K562 (cell line): Measurements from ENCODE around the gene CNOT6L. TPM values are rescaled to one million over a fixed set of nuclear protein-coding genes. Genes with fewer than 3 reads are reported as not detected.

Experiments used
- BRD9 ChIP-seq: fragments of 450-650 bp; IDR thresholded peaks from 2 replicates; pipeline ENCODE4 v1.6.1; 2018; ENCODE audit warnings: low read depth; ENCODE audit not compliant: partially characterized antibody
- CEBPG ChIP-seq, 3 experiments: fragments of 200-800 bp in 1 of 3; sonication (Bioruptor generic) in 1 of 3; sonication (generic) in 1 of 3; formaldehyde crosslinking in 1 of 3; IDR thresholded peaks in 2 of 3; conservative IDR thresholded peaks in 1 of 3; 2 replicates each; pipeline versions ENCODE4 v1.6.1 to v1.8.0; 2016 to 2022; ENCODE audit warnings: missing compliant biosample characterization in 2 of 3, missing genetic modification characterization in 2 of 3, mild to moderate bottlenecking in 1 of 3, missing genetic modification reagents in 1 of 3
- E2F3 ChIP-seq: fragments of 250-450 bp; sonication (Bioruptor Pico); IDR thresholded peaks from 2 replicates; pipeline ENCODE4 v1.4.0; 2020; ENCODE audit warnings: mild to moderate bottlenecking
- HCFC1 ChIP-seq: IDR thresholded peaks from 2 replicates; pipeline ENCODE4 v1.6.1; 2012; ENCODE audit warnings: low read depth, low read length, improper control_type of control experiment
- HMGN3 ChIP-seq: IDR thresholded peaks from 2 replicates; pipeline ENCODE4 v1.6.1; 2011; ENCODE audit warnings: borderline replicate concordance, low read depth, mild to moderate bottlenecking, mixed read lengths, low read length; ENCODE audit not compliant: insufficient read length; ENCODE audit errors: extremely low read depth
- NFIC ChIP-seq: fragments of 450-650 bp; IDR thresholded peaks from 2 replicates; pipeline ENCODE4 v1.6.1; 2017; ENCODE audit warnings: mild to moderate bottlenecking, inconsistent platforms
- NRF1 ChIP-seq, 2 experiments: fragments of 450-650 bp; IDR thresholded peaks in 1 of 2; conservative IDR thresholded peaks in 1 of 2; 2 replicates each; pipeline ENCODE4 v1.6.1; 2014; ENCODE audit warnings: mild to moderate bottlenecking in 2 of 2
- PHF8 ChIP-seq: fragments of 200-600 bp; sonication (generic); IDR thresholded peaks from 2 replicates; pipeline ENCODE4 v1.6.1; 2012; ENCODE audit warnings: mixed run types, mild to moderate bottlenecking, inconsistent platforms, low read length, moderate library complexity, borderline replicate concordance
- RFX7 ChIP-seq: fragments of 250-450 bp; sonication (Bioruptor Pico); IDR thresholded peaks from 2 replicates; pipeline ENCODE4 v1.5.1; 2021; ENCODE audit warnings: mild to moderate bottlenecking
- SAP30 ChIP-seq: fragments of 200-600 bp; sonication (generic); IDR thresholded peaks from 2 replicates; pipeline ENCODE4 v1.6.1; 2012; ENCODE audit warnings: borderline replicate concordance, low read depth, mild to moderate bottlenecking, moderate library complexity, low read length, control low read depth, inconsistent platforms; ENCODE audit not compliant: insufficient read depth, poor library complexity, severe bottlenecking
- ZC3H4 ChIP-seq: sonication (generic); formaldehyde crosslinking; IDR thresholded peaks from 2 replicates; pipeline ENCODE4 v1.9.0; 2021; ENCODE audit warnings: missing genetic modification reagents, borderline replicate concordance
- polyA plus RNA-seq, 8 experiments: library from polyadenylated mRNA; depleted of rRNA in 4 of 8; stranded (reverse) in 5 of 8; unstranded in 3 of 8; fragments of >200 nt; fragmentation: Nextera tagmentation in 2 of 8; fragmentation: Illumina TruSeq in 1 of 8; extraction: Ambion mirVana in 2 of 8; extraction: Trizol in 1 of 8; gene quantifications; 2 replicates each; pipeline versions ENCODE4 v1.2.1 to v1.2.3, GENCODE V29; 2011 to 2014; ENCODE audit warnings: inconsistent platforms in 1 of 8, missing spikeins in 1 of 8
- total RNA-seq, 7 experiments: library from RNA; depleted of rRNA in 6 of 7; stranded (reverse); fragments of >200 nt in 6 of 7; fragmentation: Illumina TruSeq in 2 of 7; extraction: Trizol in 2 of 7; gene quantifications; 2 replicates each; pipeline versions ENCODE4 v1.2.1 to v1.2.3, GENCODE V29; 2011 to 2021; ENCODE audit warnings: low replicate concordance in 1 of 7
- TF ChIP-seq, protein P1 (sequence below): sonication (generic); formaldehyde crosslinking; IDR thresholded peaks from 2 replicates; pipeline ENCODE4 v1.8.1; 2023; ENCODE audit warnings: mild to moderate bottlenecking, missing genetic modification reagents
- TF ChIP-seq, protein P2 (sequence below): sonication (generic); formaldehyde crosslinking; IDR thresholded peaks from 2 replicates; pipeline ENCODE4 v1.8.0; 2022; ENCODE audit warnings: mild to moderate bottlenecking, missing genetic modification reagents
- TF ChIP-seq, protein P3 (sequence below): fragments of 250-450 bp; sonication (Bioruptor Pico); IDR thresholded peaks from 2 replicates; pipeline ENCODE4 v1.5.0; 2021; ENCODE audit warnings: mild to moderate bottlenecking, borderline replicate concordance
- TF ChIP-seq, protein P4 (sequence below): conservative IDR thresholded peaks from 2 replicates; pipeline ENCODE4 v1.6.1; 2011; ENCODE audit warnings: low read depth, mild to moderate bottlenecking, low read length; ENCODE audit not compliant: control insufficient read depth

CNOT6L gene
- total and polyA plus RNA-seq, 9 of the 15 experiments (the other 6 are each of a cell fraction or from before 2014, with no cell fraction given): 3.7 to 27.9 (median 6.5) TPM

DNA sequence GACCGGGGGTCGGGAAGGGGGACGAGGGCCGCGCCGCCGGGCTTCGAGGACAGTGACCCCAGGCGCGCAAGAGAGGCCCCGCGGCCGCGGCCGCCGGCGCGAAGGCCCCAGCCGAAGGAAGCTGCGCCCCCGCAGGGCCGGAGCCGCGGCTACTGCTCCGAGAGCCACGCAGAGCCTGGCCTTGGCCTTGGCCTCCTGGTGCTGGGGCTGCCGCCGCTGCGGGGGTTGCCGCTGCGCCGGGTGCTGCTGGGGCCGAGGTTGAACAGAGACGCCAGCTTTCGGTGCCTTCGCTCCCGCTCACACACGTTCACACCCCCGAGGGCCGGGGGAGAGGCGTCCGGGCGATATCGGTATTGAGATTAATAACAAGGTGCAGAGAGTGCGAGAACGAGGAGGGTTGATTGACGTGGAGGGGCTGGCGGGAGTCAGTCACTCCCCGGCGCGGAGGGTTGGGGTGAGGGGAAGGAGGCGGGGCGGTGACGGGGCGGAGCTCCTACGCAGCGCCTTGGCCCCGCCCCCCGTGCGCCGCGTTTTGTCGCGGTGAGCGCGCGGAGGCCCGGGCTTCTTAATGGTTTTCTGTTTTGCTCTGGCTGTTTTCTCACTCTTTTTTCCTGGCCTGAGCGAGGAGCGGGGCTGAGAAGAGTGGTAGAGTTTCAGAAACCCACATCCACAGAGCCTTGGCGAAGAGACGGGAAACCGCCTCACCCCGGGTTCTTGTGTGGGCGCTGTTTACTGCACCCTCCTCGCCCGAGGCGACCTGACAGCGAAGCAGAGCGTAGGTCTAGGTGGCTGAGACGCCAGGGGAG lies 878 bp upstream of the CNOT6L start (continued):
- TF ChIP-seq, protein P1, sequence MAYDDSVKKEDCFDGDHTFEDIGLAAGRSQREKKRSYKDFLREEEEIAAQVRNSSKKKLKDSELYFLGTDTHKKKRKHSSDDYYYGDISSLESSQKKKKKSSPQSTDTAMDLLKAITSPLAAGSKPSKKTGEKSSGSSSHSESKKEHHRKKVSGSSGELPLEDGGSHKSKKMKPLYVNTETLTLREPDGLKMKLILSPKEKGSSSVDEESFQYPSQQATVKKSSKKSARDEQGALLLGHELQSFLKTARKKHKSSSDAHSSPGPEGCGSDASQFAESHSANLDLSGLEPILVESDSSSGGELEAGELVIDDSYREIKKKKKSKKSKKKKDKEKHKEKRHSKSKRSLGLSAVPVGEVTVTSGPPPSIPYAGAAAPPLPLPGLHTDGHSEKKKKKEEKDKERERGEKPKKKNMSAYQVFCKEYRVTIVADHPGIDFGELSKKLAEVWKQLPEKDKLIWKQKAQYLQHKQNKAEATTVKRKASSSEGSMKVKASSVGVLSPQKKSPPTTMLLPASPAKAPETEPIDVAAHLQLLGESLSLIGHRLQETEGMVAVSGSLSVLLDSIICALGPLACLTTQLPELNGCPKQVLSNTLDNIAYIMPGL (CRISPR knock-in tag): 0 out of 2 replicates have a peak, but pooled peaks have one; percentile 44
- TF ChIP-seq RFX7 (CRISPR knock-in tag) (no peak), BRD9 (no peak), CEBPG (CRISPR knock-in tag; IDR thresholded peaks at IDR 0.05) (0 out of 2 replicates have a peak, but pooled peaks have one; percentile 13), CEBPG (tag; conservative IDR thresholded peaks at IDR 0.05 in 1 of 2, IDR thresholded peaks at IDR 0.05 in 1 of 2) (no peak), NFIC (peak; percentile 11; the same call in 1 of the 2 replicates), HMGN3 (peak; percentile 69), PHF8 (peak; percentile 80), ZC3H4 (CRISPR knock-in tag) (peak; percentile 76; the same call in 1 of the 2 replicates), NRF1 (conservative IDR thresholded peaks at IDR 0.05 in 1 of 2, IDR thresholded peaks at IDR 0.05 in 1 of 2) (peak; percentile 81 to 84), SAP30 (peak; percentile 34), HCFC1 (peak; percentile 35; the same call in 1 of the 2 replicates), E2F3 (CRISPR knock-in tag) (0 out of 2 replicates have a peak, but pooled peaks have one; percentile 40)
- TF ChIP-seq, protein P2, sequence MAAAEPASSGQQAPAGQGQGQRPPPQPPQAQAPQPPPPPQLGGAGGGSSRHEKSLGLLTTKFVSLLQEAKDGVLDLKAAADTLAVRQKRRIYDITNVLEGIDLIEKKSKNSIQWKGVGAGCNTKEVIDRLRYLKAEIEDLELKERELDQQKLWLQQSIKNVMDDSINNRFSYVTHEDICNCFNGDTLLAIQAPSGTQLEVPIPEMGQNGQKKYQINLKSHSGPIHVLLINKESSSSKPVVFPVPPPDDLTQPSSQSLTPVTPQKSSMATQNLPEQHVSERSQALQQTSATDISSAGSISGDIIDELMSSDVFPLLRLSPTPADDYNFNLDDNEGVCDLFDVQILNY: 0 out of 2 replicates have a peak, but pooled peaks have one; percentile 34
- TF ChIP-seq, protein P3, sequence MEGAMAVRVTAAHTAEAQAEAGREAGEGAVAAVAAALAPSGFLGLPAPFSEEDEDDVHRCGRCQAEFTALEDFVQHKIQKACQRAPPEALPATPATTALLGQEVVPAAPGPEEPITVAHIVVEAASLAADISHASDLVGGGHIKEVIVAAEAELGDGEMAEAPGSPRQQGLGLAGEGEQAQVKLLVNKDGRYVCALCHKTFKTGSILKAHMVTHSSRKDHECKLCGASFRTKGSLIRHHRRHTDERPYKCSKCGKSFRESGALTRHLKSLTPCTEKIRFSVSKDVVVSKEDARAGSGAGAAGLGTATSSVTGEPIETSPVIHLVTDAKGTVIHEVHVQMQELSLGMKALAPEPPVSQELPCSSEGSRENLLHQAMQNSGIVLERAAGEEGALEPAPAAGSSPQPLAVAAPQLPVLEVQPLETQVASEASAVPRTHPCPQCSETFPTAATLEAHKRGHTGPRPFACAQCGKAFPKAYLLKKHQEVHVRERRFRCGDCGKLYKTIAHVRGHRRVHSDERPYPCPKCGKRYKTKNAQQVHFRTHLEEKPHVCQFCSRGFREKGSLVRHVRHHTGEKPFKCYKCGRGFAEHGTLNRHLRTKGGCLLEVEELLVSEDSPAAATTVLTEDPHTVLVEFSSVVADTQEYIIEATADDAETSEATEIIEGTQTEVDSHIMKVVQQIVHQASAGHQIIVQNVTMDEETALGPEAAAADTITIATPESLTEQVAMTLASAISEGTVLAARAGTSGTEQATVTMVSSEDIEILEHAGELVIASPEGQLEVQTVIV (CRISPR knock-in tag): no peak
- TF ChIP-seq, protein P4, sequence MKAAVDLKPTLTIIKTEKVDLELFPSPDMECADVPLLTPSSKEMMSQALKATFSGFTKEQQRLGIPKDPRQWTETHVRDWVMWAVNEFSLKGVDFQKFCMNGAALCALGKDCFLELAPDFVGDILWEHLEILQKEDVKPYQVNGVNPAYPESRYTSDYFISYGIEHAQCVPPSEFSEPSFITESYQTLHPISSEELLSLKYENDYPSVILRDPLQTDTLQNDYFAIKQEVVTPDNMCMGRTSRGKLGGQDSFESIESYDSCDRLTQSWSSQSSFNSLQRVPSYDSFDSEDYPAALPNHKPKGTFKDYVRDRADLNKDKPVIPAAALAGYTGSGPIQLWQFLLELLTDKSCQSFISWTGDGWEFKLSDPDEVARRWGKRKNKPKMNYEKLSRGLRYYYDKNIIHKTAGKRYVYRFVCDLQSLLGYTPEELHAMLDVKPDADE: peak; percentile 53
